Stimulated activated naive CD4-positive, alpha-beta T cell treated with Interleukin-2 at 50 U/mL for 16 hours (primary cell): ENCODE results near the gene PNPLA7.
"Not testable (repeated sequence)": the region's sequence is repeated elsewhere in the genome, so short reads cannot be mapped to it uniquely, and the experiment has no call there.

Experiments
- DNase-seq: peaks from one replicate; lab custom pipeline; 2025; lab: John Stamatoyannopoulos, UW

PNPLA7 gene

DNA sequence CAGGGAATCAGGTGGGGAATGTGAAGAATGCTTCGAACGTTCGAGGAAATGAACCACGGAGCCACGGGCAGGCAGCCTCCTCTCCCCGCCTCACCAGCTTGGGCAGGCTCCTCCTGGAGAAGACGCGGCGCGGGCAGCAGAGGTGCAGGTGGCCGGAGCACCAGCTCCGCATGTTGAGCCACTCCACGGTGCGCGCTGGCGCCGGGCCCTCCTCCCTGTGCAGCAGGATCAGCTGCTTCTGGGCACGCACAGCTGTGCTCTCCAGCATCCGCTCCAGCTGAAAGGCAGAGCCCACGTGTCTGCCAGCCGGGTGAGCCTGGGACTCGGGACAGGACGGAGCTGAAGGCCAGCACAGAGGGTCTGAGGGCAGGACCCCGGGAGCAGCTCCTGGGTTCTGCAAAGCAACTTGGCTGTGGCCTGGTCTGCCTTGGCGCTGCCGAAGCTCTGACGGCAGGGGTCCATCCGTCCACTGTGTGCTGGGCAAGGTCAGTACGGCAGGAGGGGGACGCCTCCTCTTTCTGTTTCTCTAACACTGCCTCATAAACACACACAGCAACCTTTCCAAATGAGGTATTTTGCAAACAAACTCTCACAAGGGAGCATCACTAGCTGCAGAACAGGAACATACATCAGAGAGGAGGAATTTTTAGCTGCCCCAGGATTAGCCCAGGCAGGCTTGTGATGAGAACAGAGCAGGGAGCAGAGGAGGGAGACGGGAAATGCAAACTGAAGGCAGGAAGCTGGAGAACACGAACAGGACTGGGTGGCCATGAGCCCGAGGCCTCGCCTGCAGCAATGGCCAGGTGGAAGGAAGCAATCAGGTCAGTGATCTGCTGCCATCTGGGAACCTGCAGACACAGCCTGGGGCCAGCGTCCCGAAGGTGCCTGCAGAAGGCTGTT, 71.0 kb downstream of the PNPLA7 start:
- DNase-seq = no peak

DNA sequence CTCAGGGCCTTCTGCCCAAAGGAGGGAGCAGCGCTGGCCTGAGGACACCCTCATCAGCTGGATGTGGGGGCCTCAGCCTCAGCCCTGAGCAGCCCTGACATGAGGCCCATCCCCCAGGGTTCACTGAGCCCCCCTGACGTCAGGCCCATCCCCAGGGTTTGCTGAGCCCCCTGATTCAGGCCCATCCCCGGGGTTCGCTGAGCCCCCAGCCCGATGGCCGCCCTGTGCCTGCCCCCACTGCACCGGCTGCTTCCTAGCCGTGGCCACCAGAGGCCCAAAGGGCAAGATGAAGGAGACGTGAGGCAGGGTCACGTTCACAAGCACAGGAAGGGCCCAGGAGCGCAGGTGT, 71.6 kb downstream of the PNPLA7 start:
- no peak for DNase-seq

DNA sequence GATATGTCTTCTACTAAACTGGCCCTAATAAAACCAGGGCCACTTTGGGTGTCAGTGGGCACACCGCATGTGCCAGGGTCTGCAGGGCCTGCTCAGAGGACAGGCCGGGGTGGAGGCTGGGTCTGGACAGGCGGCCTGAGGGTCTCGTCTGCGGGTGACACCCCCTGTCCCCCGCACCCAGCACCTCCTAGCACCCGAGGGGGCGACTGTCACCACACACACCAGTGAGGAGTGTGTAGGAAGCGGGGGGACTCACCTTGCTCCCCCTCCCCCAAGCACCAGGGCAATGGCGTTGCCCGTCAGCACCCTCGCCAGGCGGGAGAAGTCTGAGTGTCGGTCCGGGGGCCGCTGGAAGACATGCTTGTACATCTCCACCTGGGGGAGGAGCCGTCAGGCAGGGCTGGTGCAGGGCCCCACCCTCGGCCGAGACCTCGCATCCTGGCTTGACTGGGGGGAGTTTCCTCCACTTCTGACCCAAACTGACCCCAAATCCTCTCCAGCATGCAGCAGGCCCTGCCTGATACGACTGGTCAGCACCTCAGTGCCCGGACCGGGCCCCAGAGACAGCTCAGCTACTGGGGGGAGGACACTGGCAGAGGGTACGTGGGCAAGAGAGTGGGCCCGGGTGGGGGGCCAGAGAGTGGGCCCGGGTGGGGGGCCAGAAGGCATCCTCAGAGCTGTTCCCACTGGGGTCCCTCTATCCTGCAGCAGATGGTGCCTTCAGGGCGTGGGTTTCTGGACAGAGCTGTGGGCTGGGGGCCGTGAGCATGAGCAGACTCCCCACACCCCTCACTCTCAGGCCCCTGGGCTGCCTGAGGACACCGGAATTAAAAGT, 72.2 kb downstream of the PNPLA7 start:
- no peak for DNase-seq

DNA sequence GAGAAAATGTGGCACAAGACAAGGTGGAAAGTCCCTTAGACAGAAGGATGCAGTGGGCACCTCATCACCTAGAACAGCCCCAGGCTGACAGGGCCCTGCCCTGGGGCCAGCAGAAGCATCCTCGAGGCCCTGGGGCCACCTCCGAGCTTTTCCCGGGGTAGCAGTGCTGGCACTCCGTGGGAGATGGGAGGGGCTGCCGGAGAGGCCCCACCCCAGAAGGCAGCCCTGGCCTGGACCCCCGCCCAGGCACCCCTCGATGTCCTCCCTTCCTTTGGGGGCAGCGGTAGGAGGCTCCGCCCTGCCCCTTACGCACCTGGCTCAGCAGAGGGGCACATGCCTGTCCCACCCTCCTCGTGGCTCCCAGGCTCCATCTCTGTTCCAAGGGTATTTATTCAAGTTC, 73.3 kb downstream of the PNPLA7 start:
- no peak for DNase-seq

DNA sequence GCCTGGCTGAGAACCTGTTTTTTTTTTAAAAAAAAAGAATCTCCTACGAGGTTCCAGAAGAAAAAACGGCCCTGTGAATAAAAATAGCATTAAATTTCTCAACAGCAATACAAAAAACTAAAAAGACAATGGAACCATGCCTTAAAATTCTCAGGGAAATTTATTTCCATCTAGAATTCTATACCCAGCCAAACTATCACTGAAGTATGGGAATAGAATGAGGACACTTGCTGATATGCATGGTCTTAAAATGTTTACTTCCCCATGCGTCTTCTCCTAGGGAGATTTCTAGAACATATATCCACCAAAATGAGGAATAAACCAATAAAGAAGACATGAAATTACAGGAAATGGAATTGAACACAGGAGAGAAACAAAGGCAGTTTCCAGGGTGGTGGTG, 74.5 kb downstream of the PNPLA7 start:
- DNase-seq = no peak

DNA sequence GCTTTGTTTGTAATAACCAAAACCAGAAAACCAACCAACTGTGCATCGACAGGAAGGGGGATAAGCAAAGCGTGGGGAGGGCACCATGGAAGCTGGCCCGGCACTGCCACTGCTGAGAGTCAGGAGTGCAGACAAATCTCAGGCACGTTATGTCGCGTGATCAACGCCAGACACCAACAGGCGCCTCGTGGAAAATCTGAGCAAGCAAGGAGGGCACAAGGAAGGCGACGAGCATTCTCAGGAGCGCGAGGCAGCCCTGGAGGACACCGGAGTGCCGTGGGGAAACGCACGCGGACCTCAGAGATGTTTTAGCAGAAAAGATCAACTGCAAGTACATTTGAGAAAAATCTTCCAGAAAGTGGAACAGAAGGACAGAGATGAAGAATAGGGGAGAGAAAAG, 75.9 kb downstream of the PNPLA7 start:
- no peak for DNase-seq

DNA sequence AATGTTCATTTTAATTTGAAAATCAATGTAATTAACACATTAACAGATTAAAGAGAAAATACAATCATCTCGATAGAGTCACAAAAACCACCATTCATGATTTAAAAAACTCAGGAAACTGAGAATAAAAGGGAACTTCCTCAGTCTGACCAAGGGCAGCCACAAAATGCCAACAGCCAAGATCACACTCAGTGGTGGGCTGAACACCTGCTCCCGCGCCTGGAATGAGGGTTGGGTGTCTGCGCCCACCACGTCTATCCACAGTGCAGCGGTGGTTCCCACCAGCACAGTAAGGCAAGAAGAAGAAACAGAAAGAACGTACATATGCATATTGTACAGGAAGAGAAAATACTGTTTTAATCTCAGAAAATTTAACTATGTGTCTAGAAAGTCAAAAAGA, 79.4 kb downstream of the PNPLA7 start:
- no peak for DNase-seq

DNA sequence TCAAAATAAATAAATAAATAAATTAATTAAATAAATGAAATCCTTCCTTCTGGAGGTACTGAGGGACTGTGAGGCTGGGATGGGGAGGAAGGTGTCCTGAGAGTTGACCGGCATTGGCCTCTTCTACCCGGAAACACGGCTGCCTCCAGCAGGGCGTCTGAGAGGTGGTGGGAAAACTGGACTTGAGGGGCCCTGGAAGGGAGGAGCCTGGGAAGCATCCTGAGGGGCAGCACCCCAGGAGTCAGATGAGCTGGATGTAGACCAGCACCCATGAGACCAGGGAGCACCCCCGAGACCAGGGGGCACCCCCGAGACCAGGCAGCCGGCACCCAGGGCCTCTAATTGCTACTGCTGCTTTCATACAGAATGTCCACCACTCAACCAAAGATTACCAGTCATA, 82.3 kb downstream of the PNPLA7 start:
- DNase-seq = no peak

DNA sequence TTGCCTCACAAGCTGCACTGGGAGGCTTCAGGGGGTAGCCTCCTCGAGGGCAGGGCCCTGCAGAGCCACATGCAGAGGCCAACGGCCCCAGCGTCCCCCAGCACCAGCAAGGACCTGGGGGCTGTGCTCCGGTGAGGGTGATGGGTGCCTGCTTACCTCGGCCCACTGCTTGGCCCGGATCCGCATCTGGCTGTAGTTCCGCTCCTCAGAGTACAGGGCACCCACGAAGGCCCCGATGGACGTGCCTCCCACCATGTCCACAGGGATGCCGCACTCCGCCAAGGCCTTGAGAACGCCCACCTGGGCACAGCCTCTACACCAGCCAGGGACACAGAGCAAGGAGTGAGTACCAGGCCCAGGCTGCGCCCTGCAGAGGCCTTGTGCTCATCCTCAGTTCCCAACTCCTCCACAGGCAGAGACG, 83.0 kb downstream of the PNPLA7 start:
- DNase-seq = no peak

DNA sequence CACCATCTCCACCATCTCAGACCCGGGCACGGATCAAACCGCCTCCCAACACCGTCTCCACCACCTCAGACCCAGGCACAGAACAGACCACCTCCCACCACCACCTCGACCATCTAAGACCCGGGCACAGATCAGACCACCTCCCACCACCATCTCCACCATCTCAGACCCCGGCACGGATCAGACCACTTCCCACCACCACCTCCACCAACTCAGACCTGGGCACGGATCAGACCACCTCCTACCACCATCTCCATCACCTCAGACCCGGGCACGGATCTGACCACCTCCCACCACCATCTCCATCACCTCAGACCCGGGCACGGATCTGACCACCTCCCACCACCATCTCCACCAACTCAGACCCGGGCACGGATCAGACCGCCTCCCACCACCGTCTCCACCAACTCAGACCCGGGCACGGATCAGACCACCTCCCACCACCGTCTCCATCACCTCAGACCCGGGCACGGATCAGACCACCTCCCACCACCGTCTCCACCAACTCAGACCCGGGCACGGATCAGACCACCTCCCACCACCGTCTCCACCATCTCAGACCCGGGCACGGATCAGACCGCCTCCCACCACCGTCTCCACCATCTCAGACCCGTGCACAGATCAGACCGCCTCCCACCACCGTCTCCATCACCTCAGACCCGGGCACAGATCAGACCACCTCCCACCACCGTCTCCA, 83.7 kb downstream of the PNPLA7 start:
- not testable (repeated sequence) for DNase-seq

DNA sequence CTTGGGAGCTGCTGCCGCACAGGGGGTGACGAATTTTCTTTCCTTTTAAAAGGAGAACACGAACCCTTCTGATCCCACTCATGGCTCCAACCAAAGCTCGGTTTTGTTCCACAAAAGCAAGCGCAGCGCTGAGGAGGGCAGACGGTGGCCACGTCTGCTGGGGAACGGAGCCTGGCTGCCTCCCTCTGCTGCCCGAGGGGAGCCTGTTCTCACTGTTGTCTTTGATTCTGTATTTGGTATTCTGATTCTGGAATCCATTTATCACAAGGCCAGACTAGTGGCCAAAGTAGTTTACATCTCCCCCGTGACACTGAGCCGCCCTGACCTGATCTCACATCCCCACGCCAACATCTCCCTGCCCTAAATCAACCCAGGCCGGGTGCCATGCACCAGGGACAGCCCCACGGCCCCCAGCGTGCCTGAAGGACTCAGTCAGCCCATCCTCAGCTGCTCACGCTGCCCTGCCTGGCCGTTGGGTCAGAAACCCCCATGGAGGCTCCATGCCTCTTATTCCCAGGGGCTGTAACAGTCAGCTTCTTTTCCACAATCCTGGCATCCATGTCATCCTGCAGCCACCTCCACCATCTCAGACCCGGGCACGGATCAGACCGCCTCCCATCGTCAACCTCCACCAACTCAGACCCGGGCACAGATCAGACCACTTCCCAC, 84.3 kb downstream of the PNPLA7 start:
- no peak for DNase-seq

DNA sequence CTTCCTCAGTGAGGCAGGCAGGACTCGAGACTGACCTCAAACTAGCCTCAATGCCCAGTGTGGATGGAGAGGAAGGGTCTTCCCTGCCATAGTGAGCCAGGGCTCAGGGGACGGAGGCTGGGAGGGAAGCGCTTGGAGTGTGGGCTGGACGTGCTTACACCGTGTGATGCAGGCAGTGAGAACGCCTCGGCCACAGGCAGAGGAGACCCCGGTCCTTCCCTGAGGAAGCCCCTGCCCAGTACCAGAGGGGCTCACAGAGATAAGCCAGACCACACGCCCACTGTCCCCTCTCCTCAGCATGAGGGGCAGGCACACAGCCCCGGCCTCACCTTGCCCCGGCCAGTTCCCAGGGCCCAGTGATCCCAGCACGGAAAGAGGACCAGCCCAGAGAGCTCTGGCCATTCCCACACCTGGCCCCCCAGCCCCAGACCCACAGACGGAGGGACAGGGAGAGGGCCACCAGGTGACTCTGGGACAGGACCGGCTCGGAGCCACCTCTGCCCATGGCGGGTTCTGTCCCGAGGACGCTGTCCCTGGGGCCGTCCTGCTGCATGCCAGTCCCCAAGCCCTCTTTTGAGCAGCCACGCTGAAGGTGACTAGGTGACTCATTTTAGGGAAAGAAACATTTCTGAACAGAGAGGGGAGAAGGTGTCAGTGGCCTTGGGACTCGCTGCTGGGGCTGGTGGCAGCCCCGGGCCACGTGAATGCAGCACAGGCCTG, 85.0 kb downstream of the PNPLA7 start:
- no peak for DNase-seq

DNA sequence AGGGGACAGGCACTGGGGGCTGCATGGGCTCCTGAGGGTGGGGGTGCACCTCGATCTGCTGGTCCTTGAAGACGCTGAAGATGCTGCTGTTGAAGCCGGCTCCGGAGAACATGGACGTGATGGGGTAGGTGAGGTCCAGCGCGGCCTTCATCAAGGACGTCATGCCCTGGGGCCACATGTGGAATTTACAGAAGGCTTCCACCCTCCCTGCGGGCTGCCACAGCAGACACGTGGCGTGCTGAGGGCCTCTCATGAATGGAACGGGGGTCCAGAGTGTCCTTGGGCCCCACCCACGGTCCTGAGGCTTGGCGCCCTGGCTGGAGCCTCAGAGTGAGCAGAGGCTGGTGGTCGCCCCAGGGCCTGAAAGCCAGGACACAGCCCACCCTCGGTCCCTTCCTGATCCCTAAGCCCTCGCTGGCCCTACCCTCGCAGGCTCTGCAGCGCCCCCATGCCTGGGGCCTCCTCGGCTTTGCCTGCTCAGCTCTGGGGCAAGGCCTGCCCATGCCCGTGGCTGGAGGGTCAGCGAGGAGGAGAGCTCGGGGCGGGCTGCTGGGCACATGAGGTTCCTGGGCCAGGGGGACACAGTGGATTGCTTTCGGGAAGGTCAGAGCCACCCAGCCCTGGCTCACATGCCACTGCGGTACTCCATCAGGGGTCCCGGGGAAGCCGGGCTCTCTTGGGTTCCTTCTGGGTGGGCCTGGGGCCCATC, 85.8 kb downstream of the PNPLA7 start:
- no peak for DNase-seq

DNA sequence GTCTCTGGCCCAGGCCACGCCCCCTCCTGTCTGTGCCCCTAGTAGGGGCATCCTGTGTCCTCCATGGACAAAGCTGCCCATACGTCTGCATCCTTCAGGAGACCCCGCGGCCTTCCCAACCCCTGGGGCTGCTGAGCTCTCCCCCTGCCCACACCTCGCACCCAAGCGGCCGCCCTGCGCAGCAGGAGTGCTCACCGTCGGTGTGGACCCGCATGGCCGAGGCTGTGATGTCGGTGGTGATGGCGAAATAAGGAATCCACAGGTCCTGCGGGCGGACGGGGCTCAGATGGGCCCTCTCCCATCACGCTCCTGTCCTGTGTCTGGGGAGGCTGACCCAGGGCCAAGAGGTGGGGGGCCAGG, 86.3 kb downstream of the PNPLA7 start:
- no peak for DNase-seq

DNA sequence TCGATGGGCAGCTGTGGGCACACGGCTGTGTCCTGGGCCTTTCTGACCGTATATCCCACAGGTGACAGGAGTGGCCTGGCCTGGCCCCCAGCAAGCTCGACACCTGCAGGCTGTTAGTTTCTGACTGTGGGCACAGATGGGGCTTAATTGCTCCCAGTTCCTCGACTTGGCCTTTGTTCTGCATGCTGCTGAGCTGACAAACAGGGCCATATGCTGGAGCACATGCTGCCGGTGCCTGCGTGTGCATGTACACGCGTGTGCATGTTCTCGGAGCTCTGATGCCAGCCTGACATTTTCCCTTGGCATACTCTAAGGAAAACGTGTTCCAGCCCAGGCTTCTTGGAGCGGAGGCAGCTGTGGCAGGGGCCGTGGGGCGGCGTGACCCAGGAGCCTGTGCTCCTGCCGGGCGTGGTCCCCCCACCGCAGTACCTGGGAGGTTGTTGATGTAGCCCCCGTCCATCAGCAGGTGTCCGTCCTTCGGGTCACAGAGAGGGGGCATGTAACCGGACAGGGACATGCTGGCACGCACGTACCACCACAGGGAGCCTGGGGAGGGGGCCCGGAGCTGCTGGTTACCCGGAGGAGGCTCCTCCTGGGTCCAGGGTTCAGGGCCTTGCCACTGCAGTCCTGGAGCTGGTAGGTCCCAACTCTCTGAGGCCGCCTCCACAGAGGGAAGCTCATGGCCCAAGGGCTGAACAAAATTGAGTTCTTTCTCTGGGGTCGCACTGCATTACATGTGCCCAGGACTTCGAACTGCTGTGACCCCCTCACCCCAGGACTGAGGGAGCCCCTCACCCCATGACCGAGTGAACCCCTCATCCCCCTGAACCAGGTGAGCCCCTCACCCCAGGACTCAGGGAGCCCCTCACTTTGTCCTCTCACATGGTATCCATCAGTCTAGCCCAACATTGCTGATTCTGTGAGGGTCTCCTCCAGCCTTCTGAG, 86.9 kb downstream of the PNPLA7 start:
- DNase-seq = no peak

DNA sequence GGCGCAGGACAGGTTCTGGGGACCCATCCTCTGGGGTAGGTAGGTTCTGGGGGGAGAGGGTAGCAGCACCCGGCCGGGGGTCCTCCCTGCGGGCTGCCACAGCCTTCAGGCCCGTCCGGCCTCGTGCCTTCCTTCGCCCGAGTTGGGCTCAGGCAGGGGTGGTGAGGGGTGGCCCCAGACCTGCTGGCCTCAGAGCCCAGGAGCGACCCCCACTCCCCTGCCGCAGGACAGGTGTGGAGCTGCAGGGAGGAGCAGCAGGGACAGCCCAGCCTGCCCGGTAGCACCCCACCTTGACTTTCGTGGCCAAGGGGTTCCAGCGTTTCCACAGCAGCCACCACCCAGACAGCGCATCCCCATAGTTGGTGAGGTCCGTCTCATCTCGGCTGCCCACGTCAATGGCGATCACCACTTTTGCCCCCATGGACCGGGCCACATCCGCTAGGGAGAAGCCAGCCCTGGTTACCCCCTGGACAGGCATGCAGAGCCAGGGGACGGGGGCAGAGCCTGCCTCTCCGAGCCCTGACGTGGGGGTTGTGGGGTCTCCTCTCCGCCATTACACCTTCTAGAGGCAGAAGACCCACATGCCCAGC, 87.7 kb downstream of the PNPLA7 start:
- DNase-seq = no peak

DNA sequence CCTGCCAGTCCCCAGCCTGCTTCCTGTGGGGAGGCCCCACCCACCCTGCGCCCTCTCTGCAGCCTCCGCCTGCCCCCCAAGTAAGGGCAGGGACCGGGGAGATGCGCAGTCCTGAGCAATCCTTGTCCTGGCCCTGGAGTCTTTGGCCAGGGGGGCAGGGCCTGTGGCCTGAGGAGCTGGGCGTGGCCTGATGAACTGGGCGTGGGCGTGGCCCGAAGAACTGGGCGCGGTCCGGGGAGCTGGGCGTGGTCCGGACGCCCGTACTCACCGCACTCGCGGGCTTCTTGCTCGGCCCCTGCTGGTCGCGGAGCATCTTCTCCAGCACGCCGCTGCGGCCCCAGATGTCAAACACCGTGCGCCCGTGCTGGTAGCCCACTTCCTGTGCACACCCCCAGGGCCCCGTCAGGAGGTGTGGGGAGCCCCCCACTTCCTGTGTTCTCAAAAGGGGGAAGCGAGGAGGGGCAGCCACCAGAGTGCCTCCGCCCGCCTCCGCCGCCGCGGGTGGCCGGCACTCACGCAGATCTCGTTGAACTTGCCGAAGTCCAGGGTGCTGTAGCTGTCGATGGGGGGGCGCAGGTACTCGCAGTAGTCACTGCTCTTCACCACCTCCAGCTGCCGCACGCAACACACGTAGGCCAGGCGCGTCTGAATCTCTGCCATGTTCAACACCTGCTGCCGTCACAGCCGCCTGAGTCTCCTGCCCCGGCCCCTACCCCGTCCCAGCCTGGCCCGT, 88.4 kb downstream of the PNPLA7 start:
- peak; percentile 69 for DNase-seq

DNA sequence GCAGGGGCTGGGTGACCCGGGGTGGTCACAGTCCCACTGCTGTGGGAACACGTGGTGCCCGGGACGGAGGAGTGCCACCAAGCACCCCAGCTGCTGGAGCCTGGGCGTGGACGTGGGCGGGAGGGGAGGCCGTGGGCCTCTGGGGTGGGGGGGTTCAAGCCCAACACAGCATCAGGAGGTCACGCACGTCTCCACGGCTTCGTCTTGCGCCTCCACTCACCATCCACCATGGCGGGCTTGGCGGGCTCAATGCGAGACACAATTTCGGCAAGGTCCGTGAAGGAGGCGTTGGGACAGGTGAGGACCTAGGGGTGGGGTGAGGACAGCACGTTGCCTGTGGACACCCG, 88.9 kb downstream of the PNPLA7 start:
- DNase-seq = no peak
